D721Med (cell line): ENCODE data around the gene ACTR3C.

ENCODE experiments used
- DNase-seq: peaks from one replicate; pipeline ENCODE4 v3.0.0; 2011; ENCODE audit warnings: low spot score; ENCODE audit not compliant: insufficient read length
- FAIRE-seq: peaks from 2 replicates; lab custom pipeline; 2011; peaks lifted over from hg19 to GRCh38; lab: Jason Lieb, UNC
- TF ChIP-seq, protein P1 (sequence below): IDR thresholded peaks from 2 replicates; pipeline ENCODE4 v1.5.1; 2012; ENCODE audit warnings: mild to moderate bottlenecking, control low read depth; ENCODE audit not compliant: insufficient read depth; ENCODE audit errors: missing control alignments

The ACTR3C gene

DNA sequence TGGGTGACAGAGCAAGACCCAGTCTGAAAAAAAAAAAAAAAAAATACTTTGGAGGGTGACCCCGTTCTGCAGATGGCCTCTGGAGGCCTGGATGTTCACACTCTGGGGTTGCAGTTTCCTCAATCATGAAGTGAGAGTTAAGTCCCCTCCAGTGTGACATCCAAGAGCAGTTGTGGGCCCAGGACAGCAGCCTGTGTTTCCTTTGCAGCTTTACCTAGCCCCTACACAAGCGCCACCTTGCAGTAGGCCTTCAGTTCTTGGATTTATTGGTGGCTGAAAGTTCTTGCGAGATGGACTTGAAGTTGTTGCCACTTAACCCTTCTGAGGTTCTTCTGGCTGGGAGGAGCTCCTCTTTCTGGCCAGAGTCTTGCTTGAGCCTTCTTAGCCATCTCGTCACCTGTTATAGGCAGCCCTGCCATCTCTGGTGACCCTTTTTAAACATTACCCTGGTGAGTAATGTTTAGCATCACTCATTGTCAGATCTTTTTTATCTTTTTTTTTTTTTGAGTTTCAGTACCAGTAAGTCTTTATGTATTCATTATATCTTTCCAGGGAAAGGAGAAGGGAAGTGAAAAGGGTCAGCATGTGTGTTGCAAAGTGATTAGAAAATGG is 3.4 kb upstream of the ACTR3C start:
- TF ChIP-seq, protein P1, sequence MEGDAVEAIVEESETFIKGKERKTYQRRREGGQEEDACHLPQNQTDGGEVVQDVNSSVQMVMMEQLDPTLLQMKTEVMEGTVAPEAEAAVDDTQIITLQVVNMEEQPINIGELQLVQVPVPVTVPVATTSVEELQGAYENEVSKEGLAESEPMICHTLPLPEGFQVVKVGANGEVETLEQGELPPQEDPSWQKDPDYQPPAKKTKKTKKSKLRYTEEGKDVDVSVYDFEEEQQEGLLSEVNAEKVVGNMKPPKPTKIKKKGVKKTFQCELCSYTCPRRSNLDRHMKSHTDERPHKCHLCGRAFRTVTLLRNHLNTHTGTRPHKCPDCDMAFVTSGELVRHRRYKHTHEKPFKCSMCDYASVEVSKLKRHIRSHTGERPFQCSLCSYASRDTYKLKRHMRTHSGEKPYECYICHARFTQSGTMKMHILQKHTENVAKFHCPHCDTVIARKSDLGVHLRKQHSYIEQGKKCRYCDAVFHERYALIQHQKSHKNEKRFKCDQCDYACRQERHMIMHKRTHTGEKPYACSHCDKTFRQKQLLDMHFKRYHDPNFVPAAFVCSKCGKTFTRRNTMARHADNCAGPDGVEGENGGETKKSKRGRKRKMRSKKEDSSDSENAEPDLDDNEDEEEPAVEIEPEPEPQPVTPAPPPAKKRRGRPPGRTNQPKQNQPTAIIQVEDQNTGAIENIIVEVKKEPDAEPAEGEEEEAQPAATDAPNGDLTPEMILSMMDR = no peak
- no peak for DNase-seq
- no peak for FAIRE-seq

DNA sequence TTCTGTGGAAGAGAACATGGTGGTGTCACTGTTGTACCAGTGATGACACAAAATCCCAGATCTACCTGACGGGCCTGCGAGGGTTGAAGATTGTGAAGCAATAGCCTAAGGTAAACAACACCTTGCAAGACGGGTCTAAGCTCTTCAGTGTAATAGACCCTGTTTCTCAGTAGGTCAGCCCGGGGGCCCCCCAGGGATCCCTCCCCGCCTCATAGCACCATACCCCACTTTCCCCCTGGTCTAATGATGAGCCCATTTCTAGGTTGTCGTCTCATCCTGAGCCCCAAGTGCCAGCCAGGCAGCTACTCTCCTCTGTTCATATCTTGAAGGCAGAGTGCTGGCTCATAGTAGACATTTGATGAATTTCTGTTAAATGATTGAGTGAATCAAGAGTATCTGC is 2.6 kb upstream of the ACTR3C start:
- TF ChIP-seq, protein P1 = no peak
- DNase-seq (no peak), FAIRE-seq (no peak)

DNA sequence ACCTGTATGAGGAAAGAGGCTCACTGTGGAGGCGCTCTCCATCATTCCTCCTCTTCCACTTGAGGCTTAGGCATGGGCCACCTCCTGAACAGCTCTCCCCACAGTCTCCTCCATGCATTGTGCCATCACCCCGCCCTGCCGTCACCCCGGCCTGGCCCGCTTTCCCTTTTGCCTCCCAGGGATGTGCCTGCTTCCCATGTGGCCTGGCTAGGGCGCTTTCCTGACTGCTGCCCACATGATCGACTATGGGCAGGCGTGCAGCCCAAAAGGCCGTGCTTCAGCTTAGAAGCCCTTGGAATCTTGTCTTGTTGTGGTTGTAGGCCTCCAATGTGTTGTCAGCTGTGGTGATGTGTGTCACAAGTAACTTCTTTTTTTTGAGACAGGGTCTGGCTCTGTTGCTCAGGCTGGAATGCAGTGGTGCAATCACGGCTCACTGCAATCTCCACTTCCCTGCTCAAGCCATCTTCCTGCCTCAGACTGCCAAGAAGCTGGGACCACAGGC is 1.8 kb upstream of the ACTR3C start:
- no peak for FAIRE-seq
- TF ChIP-seq, protein P1 = no peak
- no peak for DNase-seq

DNA sequence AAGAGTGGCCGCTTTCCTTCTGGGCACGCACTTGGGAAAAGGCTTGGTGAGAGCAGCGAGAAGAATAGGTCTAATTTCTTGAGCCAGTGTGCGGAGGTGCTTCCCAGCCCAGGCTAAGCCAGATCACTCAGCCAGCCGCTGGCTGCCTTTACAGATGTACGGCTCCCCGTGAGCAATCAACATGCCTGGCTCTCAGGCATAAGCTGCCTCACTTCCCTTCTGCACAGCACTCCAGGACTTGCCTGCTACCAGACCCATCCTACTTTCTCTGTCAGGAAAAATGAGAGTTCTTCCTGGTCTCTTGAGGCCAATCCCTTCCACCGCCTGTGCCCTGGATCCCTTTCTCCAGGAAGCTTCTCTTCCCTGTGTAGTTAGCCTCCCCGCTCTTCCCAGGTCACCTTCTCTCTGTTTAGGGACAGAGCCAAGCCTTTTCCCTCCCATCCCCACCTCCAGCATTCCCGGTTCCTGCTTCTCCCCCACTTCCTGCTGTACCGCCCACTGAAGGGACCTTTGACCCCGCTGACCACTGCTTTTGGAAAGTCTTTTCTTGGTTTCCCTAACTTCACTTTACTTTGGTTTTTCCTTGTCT is 1.1 kb upstream of the ACTR3C start:
- no peak for FAIRE-seq
- TF ChIP-seq, protein P1 = no peak
- DNase-seq = no peak

DNA sequence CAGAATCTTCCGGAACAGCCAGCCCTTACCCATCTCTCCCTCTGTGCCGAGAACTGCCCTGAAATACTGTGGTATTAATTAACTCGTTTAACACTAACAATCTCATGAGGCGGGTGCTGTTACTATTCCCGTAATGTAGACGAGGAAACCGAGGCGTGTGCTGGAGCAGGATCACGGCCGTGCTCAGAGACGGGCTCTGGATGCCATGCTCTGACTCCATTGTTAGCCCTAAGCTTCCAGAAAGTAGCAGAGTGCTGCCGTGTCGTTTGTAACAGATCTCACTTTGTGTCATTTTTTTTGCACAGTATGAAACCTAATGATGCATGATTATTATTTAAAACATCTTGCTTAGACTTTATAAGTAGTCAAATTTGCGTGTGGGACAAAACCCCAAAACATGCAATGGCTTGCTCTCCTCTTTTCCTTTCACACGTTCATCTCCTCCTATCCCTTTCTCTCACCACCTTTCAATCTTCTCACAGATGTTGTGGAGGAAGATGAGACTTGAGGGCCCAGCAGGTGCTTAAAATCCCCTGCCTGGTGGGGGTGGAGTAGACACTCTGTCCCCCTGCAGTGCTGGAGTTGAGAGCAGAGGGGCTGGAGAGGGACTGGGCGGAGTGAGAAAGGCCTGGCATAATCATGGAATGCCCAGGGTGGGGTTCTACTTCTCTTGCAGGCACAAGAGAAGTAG is 482 bp upstream of the ACTR3C start:
- FAIRE-seq (no peak), DNase-seq (no peak)
- TF ChIP-seq, protein P1 = no peak

DNA sequence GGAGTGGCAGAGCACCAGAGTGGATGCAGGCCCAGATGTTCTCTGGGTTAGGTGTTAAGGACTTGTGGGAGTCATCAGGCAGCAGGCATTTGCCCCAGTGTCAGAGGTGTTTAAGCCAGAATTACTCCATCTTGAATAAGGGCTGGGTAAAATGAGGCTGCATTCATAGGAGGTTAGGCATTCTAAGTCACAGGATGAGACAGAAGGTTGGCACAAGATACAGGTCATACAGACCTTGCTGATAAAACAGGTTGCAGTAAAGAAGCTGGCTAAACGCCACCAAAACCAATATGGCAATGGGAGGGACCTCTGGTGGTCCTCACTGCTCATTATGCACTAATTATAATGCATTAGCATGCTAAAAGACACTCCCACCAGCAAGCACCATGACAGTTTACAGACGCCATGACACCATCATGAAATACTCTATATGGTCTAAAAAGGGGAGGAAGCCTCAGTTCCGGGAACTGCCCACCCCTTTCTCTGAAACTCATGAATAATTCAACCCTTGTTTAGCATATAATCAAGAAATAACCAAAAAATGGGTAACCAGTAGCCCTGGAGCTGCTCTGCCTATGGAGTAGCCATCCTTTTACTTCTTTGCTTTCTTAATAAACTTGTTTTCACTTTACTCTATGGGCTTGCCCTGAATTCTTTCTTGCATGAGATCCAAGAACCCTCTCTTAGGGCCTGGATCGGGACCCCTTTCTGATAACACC is 1.1 kb downstream of the ACTR3C start:
- FAIRE-seq (no peak), DNase-seq (no peak)
- TF ChIP-seq, protein P1 = no peak
